T follicular helper cell (primary cell): ENCODE results near the gene CACNA1F.

ENCODE experiments used
- DNase-seq: peaks from one replicate; pipeline ENCODE4 v3.0.0-alpha.2; 2020; ENCODE audit warnings: low read depth

Gene CACNA1F

GRCh38 chrX:49257846-49258748, 25.0 kb upstream of the CACNA1F start:
- no peak for DNase-seq

DNA sequence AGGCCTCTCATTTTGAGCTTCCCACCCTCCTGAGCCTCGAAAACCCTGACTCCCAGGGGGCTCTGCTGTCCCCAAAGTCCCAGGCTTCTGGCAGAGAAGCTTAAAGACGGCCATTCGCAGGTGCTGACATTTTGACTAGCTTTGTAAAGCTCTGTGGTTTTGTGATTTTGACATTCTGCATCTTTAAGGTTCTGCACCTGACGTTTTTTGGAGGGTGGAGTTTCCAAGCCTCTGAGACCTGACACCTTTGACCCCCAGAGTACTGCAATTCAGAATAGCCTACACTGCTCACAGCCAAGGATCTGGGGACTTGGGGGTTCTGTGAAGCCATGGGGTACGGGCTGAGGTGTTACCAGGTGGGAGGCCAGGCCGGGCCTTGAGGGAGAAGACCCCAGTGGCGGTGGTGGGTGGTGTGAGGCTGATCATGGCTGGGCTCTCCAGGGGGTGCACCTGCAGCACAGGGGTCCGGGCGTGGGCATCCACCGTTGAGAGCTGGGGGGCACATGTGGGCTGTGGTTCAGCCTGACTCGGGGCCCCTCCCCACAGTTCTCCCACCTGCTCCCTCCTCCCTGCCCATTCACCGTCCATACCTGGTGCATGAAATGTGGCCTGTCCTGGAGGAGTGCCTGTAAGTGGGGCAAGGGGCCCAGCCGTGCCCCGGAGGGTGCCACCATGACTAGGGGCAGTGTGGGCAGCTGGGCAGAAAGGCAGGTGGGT, 24.1 kb upstream of the CACNA1F start:
- DNase-seq: no peak

GRCh38 chrX:49256268-49256995, 23.3 kb upstream of the CACNA1F start:
- no peak for DNase-seq

DNA sequence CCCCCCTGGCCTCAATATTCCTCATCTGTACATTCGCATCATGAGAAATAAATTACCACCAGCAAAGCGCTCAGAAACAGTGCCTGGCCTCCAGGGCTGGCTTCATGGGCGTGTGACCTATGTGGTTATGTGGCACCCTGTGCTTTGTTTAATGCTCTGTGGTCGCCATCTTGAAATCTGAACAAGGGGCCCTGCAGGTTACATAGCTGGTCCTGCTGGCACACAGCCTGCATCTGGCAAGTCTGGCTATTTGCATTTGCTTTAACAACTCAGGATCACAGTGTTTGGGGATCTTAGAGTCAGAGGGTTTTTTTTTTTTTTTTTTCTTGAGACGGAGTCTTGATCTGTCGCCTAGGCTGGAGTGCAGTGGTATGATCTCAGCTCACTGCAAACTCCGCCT, 21.5 kb upstream of the CACNA1F start:
- no peak for DNase-seq

DNA sequence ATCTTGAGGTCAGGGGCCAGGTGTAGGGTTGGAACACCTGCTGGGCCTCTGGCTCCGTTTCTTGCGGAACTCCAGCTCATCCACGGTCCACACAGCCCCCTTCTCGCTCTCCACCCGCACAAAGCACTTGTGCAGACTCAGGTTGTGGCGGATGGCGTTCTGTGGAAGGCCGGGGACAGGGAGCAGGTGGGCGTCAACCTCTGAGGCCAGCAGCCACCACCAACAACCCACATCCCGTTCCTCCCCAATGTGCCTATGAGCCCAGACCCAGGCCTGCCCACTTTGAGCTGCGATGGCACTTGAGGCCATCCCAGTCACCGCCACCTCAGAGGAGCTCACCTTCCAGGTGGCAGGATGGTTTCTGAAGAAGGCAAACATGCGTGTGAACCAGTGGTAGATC, 18.2 kb upstream of the CACNA1F start:
- DNase-seq: no peak

- DNase-seq: no peak
Measured at GRCh38 chrX:49250578-49250977, 17.4 kb upstream of the CACNA1F start.

DNA sequence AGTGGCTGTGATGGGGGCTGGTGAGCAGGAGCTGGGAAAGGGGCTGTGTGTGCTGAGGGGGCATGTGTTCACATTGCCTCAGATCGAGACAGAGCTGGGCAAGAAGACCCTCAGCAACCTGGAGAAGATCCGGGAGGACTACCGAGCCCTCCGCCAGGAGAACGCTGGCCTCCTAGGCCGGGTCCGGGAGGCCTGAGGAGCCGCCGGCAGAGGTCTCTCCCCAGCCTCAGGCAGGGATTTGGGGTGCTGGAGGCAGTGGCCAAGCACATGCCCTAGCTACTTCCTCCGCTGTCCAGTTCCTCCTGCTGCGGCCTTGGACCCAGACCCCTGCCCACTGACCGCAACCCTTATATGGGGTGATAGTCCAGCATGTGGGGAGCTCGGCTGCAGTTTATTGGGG, 16.9 kb upstream of the CACNA1F start:
- DNase-seq: no peak

DNA sequence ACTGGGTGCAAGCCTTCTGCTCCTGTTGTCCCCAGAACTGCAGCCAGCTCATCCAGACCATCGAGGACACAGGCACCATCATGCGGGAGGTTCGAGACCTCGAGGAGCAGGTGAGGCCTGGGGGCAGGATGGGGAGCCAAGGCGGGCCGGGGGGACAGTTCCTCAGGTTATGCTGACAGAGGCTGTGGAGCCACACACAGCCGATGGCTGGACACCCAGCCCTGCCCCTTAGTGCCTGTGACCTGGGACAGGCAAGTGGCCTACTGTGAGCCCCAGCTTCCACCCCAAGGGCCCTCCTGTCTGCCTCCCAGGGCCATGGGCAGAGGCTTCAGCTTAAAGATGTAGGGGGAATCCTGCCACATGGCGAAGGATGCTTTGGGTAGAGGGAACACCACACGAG, 16.5 kb upstream of the CACNA1F start:
- DNase-seq: no peak

GRCh38 chrX:49249071-49249470, 15.9 kb upstream of the CACNA1F start:
- DNase-seq: no peak

GRCh38 chrX:49247916-49248811, 15.0 kb upstream of the CACNA1F start:
- DNase-seq: no peak

DNA sequence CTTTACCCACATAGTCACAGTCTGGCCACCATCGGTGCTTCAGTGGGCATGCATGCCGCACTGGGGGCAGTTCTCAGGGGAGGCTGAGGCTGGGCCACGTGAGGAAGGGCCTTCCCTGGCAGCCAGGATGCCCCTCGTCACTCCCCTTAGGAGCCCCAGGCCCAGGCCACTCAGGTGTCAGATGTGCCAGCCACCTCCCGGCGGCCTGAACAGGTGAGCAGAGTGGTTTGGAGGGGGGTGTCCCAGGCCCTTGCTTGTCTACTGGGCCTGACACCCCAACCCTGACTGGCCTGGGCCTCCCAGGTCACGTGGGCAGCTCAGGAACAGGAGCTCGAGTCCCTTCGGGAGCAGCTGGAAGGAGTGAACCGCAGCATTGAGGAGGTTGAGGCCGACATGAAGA, 14.2 kb upstream of the CACNA1F start:
- DNase-seq: no peak

DNA sequence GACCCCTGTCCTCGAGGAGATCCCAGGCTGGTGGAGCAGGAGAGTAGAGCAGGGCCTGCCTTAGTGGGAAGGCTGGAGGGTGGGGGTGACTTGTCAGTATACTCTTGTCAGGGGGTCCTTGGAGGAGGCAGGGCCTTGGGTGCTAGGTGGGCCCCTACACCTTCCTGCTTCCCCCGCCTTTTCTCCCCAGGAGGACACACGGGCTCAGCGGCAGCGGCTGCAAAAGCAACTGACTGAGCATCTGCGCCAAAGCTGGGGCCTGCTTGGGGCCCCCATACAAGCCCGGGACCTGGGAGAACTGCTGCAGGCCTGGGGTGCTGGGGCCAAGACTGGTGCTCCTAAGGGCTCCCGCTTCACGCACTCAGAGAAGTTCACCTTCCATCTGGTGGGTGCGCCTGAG, 13.4 kb upstream of the CACNA1F start:
- no peak for DNase-seq

- DNase-seq: no peak
Measured at GRCh38 chrX:49244207-49244606, 11.1 kb upstream of the CACNA1F start.

DNA sequence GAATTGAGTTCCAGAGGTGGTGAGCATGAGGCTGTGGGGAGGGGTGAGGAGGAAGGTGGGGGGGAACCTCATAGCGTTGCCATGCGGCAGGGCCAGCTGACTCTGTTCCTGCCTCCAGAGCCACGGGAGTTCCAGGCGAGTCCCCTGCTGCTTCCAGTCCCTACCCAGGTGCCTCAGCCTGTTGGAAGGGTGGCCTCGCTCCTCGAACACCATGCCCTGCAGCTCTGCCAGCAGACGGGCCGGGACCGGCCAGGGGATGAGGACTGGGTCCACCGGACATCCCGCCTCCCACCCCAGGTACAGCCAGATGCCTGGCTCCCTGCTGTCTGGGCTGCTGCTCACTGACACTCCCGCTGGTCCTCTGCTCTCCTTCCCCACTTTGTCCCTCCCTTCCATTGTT, 10.0 kb upstream of the CACNA1F start:
- DNase-seq: no peak

GRCh38 chrX:49242545-49243066, 9.5 kb upstream of the CACNA1F start:
- DNase-seq: no peak

DNA sequence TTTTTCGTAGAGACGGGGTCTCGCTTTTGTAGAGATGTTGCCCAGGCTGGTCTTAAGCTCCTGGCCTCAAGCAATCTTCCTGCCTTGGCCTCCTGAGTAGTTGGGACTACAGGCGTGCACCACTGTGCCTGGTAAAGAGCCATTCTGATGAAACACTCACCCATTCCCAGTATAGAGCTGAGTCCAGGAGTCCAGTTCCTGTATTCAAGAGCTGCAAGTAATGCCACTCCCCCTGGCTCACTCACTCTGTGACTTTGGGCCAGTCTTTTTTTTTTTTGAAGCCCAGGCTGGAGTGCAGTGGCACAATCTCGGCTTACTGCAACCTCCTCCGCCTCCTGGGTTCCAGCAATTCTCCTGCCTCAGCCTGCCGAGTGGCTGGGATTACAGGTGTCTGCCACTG, 5.6 kb upstream of the CACNA1F start:
- DNase-seq: no peak

- DNase-seq: no peak
Measured at GRCh38 chrX:49237060-49237459, 3.9 kb upstream of the CACNA1F start.

GRCh38 chrX:49233887-49234555, 881 bp upstream of the CACNA1F start:
- DNase-seq: no peak

- no peak for DNase-seq
Measured at GRCh38 chrX:49232525-49232924, 615 bp downstream of the CACNA1F start.

DNA sequence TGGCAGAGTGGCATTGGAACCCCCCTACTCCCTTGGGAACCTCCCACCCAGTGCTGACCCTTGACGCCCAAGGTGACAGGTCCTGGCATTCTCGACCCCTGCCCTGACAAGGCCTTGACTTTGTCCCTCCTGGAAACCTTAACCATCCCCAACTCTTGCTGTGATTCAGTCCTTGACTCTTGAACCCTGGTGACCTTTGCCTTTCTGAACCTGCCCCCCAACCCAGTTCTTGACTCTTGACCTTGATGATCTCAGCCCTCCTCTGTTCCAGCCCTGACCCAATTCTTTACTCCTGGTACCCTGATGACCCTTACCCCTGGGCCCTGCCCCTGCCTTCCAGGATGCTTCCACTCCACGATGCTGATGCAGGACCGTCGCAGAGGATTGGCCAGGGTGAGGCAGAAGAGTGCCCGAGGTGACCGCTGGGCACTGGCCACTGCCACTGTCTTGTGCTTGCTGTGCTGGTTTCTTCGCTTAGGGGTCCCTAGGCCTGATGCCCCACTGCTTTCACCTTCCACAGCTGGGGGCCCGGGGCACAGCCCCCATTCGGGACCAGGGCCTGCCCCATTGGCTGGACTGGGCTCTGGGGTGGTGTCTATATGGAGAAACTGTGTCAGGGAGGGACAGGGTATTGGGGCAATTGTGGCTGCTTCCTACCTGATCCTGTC, 1.7 kb downstream of the CACNA1F start:
- DNase-seq: no peak
